Motor neuron (in vitro differentiated cells): Measurements from ENCODE around the gene SPRING1. TPM values are rescaled to one million over a fixed set of nuclear protein-coding genes. Genes with fewer than 3 reads are reported as not detected.

Source experiments
- total RNA-seq, 8 experiments: library from RNA; unstranded; fragments of 300-600 nt; gene quantifications; 2 replicates each; pipeline versions ENCODE4 v1.2.3 to v1.2.4, GENCODE V29; 2022

The SPRING1 gene
- total RNA-seq, 8 experiments from 2014 or later, result 11.7 to 43.7 (median 23.9) TPM

Other genes with a start within 250 kb of the SPRING1 start
- 1 to 10 TPM in 5 of 8 experiments, under 1 TPM in 3; 0.61 to 3.8 (median 1.1) TPM for gene MAP1LC3B2, start 178.7 kb downstream of the SPRING1 start, total RNA-seq
- 10 to 100 TPM in 6 of 8 experiments, 1 to 10 TPM in 1, under 1 TPM in 1; 0.71 to 56.3 (median 29.9) TPM for gene RNFT2, start 246 bp upstream of the SPRING1 start, total RNA-seq
- 1 to 10 TPM in 5 of 8 experiments, under 1 TPM in 3; 0.13 to 9.7 (median 4.4) TPM for gene HRK, start 143.4 kb upstream of the SPRING1 start, total RNA-seq
- gene FBXW8, start 172.9 kb upstream of the SPRING1 start, total RNA-seq, result 10 to 100 TPM in 7 of 8 experiments, 1 to 10 TPM in 1; 8.1 to 18.7 (median 12.2) TPM